Dermis blood vessel endothelial cell (primary cell): ENCODE measurements around the gene ADGRG6. TPM values are rescaled to one million over a fixed set of nuclear protein-coding genes. Genes with fewer than 3 reads are reported as not detected.

Source experiments
- DNase-seq: peaks from one replicate; pipeline ENCODE4 v3.0.0; 2010
- total RNA-seq: library from RNA; depleted of rRNA; stranded (reverse); fragments of >200 nt; gene quantifications from 2 replicates; pipeline ENCODE4 v1.2.3, GENCODE V29; 2014

ADGRG6 gene
- total RNA-seq, 1 donor from 2014 or later = 42.2 TPM

DNA sequence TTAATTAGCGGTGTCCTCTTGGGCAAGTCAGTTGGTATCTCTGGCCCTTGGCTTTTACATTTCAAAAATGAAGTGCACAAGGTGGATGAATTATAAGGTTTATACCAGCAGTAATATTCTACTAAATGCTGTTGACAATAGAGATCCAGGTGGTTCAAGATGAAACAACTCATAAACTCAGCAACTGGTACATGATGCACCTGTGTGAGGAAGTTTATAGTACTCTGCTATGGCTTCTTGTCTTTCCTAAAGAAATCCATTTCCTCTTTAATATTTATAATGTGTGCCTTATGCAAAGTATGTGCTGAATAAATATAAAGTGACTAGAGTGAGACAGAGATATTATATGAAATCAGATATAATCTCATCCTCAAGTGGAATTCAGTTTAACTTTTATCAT, 48.5 kb downstream of the ADGRG6 start:
- no peak for DNase-seq

DNA sequence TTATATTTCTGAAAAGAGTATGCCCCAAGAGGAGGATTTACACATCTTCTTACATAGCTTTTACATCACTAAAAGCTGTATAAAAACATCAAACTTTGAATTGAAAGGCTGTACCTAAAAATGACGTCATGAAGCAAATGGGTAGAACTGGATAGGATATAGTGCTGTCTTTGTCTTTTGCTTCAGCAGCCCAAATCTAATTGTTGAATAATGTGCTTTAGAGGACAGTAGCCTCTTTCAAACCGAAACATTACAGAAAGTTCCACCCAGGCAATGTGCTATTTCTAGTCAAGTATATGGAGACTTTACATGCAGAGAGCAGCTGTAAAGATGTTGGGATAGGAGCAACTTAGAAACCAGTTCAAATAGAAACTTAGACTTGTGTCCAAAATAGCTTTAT, 51.9 kb downstream of the ADGRG6 start:
- no peak for DNase-seq

DNA sequence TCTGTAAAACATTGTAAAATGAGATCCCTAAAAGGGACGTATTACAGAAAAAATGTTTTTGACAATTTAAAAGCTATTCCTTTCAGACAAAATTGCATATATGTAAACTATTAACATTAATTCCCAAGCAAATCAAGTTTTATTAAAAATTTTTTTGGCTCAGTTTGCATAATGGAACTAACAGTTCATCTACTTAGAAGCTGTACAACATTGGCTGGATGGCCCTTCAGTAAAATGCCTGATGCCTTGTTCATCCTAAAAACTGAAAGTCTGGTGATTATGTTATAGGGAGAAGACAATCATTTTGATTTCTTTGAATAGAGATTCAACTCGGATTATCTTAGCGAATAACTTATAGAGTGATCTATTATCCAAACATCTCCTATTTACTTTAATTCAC, 52.8 kb downstream of the ADGRG6 start:
- DNase-seq = no peak

DNA sequence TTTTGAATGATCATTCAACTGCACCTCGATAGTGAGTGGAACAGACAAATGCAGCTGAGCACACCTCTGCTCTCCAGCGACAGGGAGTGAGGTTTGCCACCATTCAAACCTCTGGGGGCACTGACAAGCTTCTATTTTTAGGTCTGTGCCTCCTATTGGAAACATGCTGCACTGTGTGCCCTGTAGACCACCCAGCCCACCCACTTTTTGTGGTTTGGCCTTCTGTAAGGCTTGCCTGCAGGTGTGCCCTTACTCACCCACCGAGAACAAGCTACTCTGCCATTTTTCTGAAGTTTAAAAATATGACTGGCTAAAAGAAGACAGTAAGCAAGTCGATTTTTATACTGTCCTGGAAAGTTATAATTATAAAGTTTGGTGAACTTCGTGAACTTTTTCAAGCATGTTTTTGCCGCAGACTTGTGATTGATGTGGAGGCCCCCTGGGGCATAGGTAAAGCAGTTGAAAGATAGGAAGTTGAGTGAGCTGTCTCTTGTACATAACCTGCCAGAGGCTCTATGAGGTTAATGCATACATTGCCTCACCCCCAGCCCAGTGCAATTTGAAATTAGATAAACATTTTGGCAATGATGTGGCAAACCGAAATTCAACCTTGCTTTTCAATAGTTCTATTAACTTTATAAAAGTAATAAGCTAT, 53.8 kb downstream of the ADGRG6 start:
- no peak for DNase-seq

- DNase-seq = no peak
Measured at GRCh38 chr6:142356201-142356883, 54.5 kb downstream of the ADGRG6 start.

DNA sequence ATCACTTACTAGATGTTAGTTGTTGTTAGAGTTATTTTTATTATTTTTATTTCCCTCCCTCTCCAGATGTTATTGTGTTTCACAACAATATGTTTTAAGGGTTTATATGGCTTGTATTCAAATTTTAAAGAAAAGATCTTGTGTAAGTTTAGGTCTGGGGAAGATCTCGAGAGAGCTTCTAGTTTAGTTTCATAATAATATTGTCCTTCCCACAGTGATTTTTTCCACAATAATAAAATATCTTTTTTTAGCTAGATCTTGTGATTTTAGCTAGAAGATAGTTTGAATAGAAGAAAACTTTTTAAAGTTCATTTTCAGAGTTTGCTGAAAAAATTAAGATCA, 55.0 kb downstream of the ADGRG6 start:
- no peak for DNase-seq

GRCh38 chr6:142357879-142358278, 56.1 kb downstream of the ADGRG6 start:
- no peak for DNase-seq

GRCh38 chr6:142359271-142359960, 57.6 kb downstream of the ADGRG6 start:
- peak; percentile 30 for DNase-seq

DNA sequence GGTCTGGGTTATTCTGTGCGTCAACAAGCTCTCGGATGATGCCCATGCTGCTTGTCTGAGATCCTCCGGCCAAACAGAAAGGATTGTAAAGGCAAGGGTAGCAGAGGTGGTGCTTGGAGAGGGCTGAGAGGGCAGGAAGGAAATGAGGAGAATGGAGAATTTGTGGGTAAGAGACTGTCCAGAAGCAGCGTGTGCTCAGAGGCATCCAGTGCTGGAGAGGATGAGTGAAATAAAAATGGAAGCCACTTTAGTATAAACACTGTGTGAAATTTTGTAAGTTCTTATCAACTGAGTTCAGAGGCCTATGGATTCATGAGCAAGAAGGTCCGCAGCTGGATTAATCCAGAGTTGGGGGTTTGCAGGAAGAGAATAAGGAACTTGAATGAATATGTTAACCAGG, 59.5 kb downstream of the ADGRG6 start:
- DNase-seq = no peak

GRCh38 chr6:142361779-142362750, 60.3 kb downstream of the ADGRG6 start:
- DNase-seq = peak; percentile 56

DNA sequence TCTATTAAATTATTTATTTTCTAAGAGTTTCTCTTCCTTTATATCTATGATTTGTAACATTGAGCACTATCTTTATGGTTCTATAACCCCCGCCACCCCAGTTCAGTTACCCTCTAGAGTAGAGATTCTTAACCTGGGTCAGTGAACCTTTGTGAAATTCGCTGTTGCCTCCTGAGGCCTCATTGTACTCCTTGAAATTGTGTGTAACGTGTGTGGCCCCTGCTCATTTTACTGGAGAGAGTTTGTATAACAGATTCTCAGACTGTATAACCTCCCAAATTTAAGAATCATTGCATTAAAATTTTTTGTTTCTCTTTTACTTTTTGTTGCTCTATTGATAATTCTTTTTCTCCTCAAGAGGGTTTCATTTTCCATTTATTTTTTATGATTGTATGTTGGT, 65.3 kb downstream of the ADGRG6 start:
- no peak for DNase-seq

- no peak for DNase-seq
Measured at GRCh38 chr6:142367501-142368018, 65.8 kb downstream of the ADGRG6 start.

GRCh38 chr6:142369266-142369665, 67.5 kb downstream of the ADGRG6 start:
- DNase-seq = no peak

DNA sequence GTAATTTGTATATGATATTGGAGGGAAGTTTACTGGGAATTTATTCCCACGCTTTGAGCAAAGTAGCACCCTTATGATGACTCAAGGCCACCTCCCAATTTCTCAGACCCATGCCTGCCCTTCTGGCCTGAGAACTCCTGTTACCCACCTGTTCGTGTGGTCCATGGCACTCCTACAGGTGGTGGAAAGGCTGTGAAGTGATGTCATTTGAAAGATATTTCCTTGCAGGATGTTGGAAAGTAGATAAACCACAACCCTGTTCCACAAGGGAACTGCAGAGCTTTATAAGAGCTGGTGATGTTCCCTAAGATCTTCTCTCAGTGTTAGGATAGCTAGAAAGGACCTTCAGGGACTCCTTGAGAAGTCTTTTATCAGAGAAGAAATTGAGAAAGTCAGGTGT, 70.5 kb downstream of the ADGRG6 start:
- DNase-seq = peak; percentile 89

GRCh38 chr6:142373268-142374090, 71.7 kb downstream of the ADGRG6 start:
- peak; percentile 56 for DNase-seq

GRCh38 chr6:142374091-142374770, 72.4 kb downstream of the ADGRG6 start:
- peak; percentile 50 for DNase-seq

GRCh38 chr6:142374965-142375733, 73.3 kb downstream of the ADGRG6 start:
- peak; percentile 97 for DNase-seq

GRCh38 chr6:142376115-142376514, 74.3 kb downstream of the ADGRG6 start:
- no peak for DNase-seq

- peak; percentile 80 for DNase-seq
Measured at GRCh38 chr6:142376800-142377496, 75.1 kb downstream of the ADGRG6 start.

DNA sequence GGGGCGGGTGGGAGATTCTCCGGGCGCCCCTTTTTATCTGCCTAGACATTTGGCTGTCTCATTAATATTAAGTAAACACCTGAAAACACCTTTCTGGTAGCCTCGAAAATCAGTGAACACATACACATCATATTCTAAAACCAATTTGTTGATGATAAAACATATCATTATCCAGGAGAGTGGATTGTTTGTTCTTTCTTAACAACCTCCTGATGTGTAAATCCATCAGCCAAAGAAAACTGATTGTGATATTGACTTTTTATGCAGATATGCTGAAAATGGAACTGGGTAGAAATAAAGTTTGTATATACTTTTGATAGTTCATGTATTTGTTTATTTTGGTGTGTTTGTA, 75.7 kb downstream of the ADGRG6 start:
- DNase-seq = no peak
